CD4-positive, alpha-beta T cell treated with Interleukin-6 at 100 ng/mL for 8 hours (primary cell): ENCODE measurements around the gene TRMO.
"Not testable (repeated sequence)": the region's sequence is repeated elsewhere in the genome, so short reads cannot be mapped to it uniquely, and the experiment has no call there.

Source experiments
- DNase-seq: peaks from one replicate; pipeline ENCODE4 v3.0.0-alpha.2; 2020; ENCODE audit warnings: mixed read lengths, low spot score

Gene TRMO

GRCh38 chr9:97921959-97922724 lies at the start of gene TRMO:
TRMO (minus strand) TSS chr9:97922500; CDS start chr9:97922493, 7 bp downstream.
- peak; percentile 97 for DNase-seq

DNA sequence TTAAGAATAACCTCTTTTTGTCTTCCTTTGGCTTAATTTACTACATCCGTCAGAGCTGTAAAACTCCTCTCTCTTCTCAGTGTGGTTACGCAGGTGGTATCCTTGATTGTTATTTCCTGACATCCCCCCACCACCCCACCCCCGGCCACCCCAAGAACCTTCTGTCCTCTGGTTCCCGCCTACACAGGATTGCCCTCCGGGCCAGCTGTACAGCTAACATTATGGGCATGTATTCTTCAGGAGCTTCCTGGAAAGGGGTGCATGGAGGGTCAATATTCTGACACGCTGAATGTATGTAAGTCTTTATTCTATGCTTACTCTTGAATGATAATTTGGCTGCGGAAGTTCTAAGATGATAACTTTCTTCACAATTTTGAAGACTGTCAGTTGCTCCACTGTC lies 47.9 kb upstream of the TRMO start:
- no peak for DNase-seq

DNA sequence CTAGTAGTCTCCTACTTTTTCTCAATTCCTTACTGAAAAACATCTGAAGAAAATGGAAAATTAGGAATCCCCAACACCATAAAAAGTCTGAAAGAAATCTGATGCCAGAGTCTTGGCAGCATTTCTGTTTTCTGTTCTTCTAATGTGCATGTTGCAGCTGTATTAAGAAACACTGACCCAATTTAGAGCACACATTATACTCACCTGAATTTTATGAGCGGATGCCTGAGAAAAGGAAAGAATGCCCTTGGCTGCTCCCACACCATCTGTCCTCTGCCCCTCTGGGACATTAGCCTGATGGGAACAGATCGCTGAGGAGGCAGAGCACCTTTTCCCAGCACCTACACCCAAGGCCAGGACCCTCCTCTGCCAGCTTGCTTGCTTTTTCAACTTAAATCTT lies 46.7 kb upstream of the TRMO start:
- DNase-seq = no peak

DNA sequence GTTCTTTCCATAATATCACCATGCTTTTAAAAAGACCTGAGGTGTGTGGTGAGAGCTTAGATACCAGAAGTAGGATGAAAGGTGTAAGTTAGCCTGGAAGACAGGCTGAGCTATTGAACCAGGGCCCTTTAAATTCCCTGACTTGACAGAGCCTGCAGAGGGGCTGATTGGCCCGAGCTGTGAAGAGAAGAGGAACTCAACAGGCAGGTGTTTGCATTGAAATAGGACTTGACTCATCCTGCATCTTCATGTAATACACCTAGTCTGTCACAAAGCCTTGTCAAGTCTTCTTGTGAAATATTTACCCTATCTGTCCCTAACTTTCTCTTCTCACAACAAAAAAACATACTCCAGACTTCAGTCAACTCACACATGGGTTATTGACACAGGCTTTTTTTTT lies 44.2 kb upstream of the TRMO start:
- DNase-seq = no peak

DNA sequence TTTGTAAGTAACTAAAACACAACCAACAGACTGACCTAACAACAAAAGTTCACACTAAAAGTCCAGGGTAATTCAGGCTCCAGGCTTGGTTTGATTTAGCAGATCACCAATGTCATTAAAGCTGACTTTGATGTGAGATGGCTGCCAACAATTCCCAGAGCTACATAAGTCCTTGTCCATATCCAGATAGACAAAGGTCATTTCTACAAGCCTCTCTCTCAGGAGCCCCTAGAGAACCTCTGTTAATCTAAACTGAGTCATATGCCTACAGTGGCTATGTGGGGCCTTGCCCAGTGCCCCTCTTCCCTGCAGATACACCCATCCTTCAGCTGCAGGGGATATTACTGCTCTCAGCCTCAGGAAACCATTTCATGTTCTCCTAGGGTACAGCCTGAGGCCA lies 42.6 kb upstream of the TRMO start:
- DNase-seq = no peak

GRCh38 chr9:97963232-97963631 lies 40.9 kb upstream of the TRMO start:
- no peak for DNase-seq

GRCh38 chr9:97962575-97962974 lies 40.3 kb upstream of the TRMO start:
- no peak for DNase-seq

GRCh38 chr9:97962136-97962535 lies 39.8 kb upstream of the TRMO start:
- DNase-seq = no peak

DNA sequence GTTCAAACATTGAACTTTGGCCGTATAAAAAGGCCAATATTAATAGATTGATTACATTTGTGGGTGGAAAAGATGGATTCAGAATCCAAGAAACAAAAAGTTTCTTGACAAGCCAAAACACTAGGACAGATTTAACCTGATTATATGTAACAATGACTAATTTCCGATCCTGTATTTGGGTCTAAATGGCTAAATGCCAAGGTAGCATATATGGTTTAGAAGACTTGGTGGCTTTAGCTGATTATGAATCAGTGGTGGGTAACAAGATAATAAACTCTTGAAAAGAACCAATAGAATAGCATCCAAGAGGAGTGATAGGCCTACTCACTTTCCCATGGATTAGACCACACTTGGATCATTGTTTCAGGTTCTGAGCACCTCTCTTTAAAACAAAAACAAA lies 39.1 kb upstream of the TRMO start:
- no peak for DNase-seq

DNA sequence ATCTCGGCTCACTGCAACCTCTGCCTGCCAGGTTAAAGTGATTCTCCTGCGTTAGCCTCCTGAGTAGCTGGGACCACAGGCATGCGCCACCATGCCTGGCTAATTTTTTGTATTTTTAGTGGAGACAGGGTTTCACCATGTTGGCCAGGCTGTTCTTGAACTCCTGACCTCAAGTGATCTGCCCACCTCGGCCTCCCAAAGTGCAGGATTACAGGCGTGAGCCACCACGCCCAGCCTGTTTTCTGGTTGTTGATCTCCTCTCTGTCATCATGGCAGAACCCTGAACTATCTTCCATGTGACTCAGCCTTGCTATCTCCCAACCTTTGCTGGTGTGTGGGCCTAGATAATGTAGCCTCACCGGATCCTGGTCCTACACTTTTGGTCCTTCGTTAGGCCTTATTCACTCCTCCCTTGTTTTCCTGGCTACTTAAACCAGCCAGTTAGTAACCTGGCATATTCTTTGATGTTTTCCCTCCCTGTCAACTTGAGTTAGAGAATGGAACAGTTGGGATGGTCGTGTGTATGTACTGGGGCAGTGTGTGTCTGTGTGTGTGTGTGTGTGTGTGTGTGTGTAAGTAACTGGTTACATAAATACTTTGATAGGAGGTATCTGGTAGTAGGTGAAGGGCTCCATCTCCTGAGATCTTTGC lies 38.5 kb upstream of the TRMO start:
- not testable (repeated sequence) for DNase-seq

- no peak for DNase-seq
These were observed 37.3 kb upstream of the TRMO start for GRCh38 chr9:97959585-97959984.

DNA sequence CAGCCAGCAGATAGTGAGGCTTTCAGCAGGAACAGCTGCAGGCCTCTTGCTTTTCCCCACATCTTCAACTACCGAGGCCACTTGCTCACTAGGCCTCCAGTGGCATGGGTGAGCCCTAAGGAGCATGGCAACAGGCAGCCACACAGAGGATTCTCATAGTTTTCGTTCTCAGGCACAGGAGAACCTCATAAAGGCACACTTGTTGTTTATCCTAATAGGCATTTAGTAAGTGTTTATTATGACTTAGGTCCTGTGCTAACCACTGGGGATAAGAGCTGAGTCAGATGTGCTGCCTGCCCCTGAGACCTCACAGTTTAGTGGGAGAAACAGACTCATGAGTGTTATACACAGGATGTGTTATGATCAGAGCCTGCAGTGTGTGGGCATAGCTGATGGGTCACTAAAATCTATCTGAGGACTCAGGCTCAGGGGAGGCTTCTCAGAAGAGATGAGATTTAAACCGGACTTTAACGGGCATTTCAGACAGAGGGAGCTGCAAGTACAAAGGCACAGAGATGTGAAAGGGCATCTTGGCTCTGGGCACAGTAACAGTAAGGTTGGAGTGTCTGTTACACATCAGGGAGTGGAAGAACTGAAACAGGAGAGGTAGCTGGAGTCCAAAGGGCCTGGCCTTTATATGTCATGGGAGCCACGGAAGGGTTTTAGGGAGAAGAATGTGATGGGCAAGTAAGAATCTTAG lies 36.7 kb upstream of the TRMO start:
- no peak for DNase-seq

DNA sequence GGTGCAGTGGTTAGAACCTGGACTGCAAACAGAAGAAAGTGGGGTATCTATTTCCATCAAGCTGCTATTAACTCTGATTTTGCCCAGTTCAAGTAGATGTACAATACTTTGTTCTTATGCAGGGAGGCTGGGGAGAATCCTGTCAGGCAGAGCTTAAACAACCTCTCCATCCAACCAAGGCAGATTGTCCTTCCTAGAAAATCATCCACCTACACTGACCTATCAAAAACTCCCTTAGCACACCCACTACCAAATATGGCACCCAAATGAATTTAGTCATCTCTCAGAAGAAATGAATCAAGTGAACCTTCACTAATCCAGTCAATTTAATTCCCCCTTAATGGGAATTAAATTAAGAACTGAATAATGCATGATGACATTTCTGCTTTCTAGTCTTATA lies 34.0 kb upstream of the TRMO start:
- DNase-seq = no peak

DNA sequence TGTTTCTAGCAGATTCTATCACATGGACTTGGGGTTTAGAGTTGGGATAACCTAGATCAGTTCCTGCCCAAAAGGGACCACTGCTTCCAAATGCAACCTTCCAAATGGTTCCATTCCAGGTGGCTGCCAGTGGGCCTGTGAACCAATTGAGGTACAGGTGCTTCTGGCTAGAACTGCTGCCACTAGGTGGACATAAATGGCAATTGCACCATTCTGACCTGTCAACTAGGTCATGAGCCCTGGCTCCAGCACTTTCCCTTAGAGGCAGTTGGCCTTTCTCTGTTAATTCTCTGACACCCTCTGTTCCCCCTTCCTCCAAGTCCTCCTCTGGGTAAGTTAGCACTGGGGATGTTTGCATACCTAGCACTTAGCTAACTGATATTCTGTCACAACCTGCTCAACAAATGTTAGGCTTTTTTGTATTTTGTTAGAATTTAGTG lies 32.3 kb upstream of the TRMO start:
- DNase-seq = peak; percentile 70

DNA sequence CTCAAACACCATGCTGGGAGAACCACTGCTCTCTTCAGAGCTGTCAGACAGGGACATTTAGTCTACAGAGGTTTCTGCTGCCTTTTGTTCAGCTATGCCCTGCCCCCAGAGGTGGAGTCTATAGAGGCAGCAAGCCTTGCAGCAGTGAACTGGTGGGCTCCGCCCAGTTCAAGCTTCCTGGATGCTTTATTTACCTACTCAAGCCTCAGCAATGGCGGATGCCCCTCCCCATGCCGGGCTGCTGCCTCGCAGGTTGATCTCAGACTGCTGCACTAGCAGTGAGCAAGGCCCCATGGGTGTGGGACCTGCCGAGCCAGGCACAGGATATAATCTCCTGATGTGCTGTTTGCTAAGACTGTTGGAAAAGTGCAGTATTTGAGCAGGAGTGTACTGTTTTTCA lies 28.6 kb upstream of the TRMO start:
- not testable (repeated sequence) for DNase-seq

DNA sequence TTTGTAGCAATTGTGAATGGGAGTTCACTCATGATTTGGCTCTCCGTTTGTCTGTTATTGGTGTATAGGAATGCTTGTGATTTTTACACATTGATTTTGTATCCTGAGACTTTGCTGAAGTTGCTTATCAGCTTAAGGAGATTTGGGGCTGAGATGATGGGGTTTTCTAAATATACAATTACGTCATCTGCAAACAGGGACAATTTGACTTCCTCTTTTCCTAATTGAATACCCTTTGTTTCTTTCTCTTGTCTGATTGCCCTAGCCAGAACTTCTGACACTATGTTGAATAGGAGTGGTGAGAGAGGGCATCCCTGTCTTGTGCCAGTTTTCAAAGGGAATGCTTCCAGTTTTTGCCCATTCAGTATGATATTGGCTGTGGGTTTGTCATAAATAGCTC lies 24.8 kb upstream of the TRMO start:
- DNase-seq = not testable (repeated sequence)

DNA sequence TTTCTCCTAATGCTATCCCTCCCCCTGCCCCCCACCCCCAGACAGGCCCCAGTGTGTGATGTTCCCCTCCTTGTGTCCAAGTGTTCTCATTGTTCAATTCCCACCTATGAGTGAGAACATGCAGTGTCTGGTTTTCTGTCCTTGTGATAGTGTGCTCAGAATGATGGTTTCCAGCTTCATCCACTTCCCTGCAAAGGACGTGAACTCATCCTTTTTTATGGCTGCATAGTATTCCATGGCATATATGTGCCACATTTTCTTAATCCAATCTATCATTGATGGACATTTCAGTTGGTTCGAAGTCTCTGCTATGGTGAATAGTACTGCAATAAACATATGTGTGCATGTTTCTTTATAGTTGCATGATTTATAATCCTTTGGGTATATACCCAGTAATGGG lies 23.2 kb upstream of the TRMO start:
- DNase-seq = not testable (repeated sequence)

DNA sequence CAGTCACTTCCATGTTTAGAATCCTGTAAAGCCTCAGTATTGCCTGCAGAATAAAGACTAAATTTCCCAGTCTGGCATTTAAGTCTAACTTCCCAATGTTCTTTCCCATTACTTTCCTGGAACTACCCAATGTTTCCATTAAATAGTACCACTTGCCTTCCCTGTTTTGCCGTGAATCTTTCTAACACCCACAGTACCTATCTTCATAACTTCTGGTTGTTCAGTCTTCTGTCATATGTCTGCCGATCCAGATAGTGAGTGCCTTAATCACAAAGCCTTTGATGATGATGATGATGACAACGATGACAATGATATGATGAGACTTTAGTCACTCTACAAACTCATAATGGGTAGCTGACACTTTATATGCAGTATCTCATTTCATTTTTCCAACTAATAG lies 22.3 kb upstream of the TRMO start:
- DNase-seq = no peak

- DNase-seq = no peak
These were observed 21.1 kb upstream of the TRMO start for GRCh38 chr9:97943308-97943855.

DNA sequence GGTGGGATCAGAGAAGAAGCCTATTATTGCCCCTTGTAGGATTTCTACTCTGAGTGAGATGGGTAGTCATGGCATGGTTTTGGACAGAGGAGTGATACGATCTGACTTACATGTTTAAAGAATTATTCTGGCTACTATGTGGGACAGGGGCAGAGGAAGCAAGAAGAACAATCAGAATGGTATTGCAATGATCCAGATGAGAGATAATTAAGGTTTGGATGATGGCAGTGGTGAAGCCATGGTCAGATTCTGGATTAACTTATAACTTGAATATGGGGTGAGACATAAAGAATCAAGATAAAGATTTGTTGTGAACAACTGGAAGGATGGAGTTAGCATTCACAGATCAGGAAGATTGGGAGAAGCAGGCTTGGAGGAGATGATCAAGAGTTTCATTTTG lies 19.0 kb upstream of the TRMO start:
- no peak for DNase-seq

DNA sequence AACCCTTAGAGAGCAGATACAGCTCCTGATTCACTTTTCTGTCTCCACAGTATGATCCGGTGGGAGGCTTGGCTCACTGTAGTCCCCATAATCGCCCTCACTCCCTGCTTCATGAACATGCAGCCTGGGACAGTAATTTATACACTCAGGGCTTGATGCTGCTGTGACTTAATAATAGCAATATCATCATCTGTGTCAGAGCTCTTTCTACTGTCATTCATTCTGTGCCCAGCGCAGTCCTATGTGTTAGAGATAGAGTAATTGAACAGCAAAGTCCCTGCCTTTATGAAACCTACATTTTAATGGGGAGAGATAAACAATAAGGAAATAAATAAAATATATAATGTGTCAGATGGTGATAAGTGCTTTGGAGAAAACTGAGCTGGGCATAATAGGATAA lies 18.4 kb upstream of the TRMO start:
- DNase-seq = no peak

DNA sequence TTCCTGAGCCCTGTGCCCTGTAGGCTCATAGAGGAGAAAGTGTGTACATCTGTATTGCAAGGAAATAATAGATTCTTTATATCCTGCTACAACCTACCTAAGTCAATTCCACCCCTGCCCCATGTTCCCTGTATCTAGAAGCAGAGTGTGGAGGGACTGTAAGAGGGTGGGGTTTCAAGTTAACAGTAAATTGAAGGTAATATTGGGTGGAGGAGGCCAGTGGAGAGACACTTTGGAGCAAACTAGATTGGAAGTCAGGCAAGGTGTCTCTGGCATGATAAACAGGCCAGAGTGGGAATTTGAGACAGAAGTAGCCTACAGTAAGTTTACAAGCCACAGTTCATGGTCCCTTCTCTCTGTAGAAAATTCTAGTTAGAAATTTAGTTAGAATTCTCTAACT lies 17.9 kb upstream of the TRMO start:
- no peak for DNase-seq

- peak; percentile 68 for DNase-seq
These were observed 15.9 kb upstream of the TRMO start, which contains the start of gene HEMGN for GRCh38 chr9:97938081-97938644. HEMGN (minus strand) TSS chr9:97938172; CDS start chr9:97938136, 36 bp downstream.
